NCI-H446 treated with DMSO at 0.1 percent for 48 hours (cell line): ENCODE results near the gene CHMP1A.
"Not testable (repeated sequence)": the region's sequence is repeated elsewhere in the genome, so short reads cannot be mapped to it uniquely, and the experiment has no call there.

Experiments used
- DNase-seq: peaks from one replicate; lab custom pipeline; 2025; lab: John Stamatoyannopoulos, UW

CHMP1A gene

DNA sequence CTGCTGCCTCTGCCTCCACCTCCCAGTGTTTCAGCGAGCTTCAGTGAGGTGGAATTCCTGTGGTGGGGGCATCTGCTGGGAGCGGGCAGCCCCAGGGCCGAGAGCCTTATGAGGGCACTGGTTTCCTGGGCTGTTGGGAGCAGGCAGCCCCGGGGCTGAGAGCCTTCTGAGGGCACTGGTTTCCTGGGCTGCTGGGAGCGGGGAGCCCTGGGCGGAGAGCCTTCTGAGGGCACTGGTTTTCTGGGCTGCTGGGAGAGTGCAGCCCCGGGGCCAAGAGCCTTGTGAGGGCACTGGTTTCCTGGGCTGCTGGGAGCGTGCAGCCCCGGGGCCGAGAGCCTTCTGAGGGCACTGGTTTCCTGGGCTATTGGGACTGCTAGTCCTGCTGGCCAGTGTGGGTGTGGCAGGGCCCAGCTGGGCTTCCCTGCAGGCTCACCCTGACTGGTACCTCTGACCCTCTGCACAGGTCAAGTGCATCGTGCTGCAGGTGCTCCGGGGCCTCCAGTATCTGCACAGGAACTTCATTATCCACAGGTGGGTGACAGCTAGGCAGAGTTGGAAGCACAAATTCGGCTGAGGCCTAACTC lies 34.6 kb upstream of the CHMP1A start:
- DNase-seq = no peak

DNA sequence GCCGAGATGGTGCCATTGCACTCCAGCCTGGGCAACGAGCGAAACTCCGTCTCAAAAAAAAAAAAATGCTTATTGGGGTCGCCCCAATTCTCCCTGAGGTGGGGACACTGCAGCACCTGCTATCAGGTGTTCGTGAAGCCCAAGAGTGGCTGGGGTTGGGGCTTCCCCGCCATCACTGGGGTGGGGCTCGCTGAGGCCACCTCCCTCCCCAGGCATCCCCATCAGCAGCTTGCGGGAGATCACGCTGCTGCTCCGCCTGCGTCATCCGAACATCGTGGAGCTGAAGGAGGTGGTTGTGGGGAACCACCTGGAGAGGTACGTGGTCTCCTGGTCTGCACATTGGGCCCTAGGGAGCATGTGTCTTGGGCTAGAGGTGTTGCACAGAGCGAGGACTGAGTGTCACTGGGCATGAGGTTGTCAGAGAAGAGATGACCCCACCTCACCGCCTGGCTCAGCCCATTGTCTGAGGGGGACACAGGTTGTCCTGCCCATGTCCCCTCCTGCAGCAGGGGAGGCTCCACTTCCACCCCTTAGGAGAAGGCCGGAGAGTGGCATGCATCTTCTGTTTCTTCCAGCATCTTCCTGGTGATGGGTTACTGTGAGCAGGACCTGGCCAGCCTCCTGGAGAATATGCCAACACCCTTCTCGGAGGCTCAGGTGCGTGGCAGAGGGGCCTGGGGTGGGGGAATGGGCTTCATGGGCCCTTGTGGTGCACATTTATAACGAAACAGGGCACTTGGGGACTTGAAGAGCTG lies 33.9 kb upstream of the CHMP1A start:
- DNase-seq = no peak

DNA sequence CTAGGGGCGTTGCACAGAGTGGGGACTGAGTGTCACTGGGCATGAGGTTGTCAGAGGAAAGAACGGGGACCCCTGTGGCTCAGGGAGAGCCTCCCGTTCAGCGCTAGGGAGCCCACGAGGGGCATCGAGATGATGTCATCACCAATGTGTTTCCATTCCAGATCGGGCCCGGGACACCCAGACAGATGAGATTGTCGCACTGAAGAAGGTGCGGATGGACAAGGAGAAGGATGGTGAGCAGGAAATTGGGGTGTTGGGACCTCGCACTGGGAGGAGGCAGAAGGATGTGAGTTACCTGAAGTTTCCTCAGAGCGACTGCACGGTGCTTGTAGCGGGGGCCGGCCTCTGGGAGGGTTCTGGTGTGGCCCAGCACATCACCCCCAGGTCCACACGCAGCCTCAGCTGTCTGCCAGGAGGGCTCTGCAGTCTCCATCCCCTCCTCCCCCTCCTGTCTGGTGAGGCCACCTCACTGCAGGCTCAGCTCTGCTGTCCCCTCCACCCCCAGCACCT lies 32.9 kb upstream of the CHMP1A start:
- DNase-seq = no peak

DNA sequence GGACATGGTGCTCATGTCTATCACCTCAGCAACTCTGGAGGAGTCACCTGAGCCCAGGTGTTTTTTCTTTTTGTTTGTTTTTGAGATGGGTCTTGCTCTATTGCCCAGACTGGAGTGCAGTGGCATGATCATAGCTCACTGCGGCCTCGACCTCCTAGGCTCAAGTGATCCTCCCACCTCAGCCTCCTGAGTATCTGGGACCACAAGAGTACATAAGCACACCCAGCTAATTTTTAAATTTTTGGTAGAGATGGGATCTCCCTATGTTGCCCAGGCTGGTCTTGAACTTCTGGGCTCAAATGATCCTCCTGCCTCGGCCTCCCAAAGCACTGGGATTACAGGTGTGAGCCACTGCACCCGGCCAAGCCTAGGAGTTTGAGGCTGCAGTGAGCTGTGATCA lies 32.1 kb upstream of the CHMP1A start:
- not testable (repeated sequence) for DNase-seq

DNA sequence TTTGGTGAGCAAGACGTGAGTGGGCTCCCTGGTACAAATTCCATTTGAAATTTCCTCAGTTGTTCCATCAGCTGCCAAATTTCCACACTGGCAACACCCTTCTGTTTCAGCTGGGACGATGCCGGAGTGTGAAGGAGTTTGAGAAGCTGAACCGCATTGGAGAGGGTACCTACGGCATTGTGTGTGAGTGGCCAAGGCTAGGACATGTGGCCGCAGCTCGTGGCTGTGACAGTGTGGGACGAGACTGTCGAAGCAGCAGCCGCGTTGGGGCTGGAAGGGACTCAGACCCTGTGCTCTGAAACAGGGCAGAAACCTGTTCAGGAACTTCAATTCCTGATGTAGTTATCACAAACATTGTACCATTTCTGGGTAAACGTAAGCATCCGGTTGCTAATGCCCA lies 31.6 kb upstream of the CHMP1A start:
- DNase-seq = no peak

DNA sequence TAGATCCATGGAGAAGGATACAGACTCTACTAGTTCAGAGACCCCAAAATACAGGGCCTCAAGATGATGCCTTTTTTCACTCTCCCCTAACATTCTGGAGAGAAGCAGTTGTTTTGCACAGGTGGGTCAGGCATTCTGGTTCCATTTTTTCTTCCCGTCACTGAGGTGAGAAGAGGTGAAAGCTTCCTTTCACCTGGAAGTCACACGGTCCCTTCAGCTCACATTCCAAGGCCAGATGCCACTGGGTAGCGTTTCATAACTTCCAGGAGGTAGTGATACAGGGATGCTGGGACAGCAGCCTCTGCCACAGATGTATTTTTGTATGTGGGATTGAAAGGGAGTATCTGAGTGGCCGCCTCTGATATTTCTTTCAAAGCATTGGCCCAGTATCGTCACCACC lies 30.9 kb upstream of the CHMP1A start:
- no peak for DNase-seq

DNA sequence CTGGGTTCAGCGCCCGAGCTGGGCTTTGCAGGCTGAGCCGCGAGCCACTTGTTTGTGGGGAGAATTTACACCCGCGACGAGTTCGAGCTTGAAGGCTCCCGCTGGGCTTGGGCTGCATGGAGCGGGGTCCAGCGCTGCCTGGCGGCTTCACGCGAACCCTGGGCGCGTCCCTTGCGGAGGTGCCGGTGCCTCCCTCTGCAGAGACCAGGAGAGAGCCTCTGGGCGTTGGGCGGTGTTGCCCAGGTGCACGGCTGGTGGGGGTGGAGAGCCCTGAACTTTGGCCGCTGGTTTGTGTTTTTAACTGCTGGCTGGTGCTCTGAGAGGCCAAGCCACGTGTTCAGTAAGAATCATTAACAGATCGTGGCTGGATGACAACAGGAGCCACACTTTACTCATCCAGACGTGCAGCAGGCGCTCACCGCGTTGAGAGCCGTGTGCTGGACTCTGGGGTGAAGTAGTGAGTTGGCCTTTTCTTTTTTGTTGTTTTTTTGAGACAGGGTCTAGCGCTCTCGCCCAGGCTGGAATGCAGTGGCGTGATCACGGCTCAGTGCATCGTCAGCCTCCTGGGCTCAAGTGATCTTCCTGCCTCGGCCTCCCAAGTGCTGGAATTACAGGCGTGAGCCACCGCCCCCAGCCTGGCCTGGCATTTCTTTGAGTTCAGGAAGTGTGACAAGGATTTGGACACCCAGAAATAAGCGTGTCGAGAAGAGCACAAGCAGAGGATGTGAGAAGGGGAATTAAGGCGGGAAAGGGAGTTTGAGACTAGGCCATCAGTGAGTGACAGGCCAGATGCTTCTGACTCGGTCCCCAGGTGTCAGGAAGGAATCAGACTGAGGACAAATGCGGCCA lies 29.8 kb upstream of the CHMP1A start:
- no peak for DNase-seq

DNA sequence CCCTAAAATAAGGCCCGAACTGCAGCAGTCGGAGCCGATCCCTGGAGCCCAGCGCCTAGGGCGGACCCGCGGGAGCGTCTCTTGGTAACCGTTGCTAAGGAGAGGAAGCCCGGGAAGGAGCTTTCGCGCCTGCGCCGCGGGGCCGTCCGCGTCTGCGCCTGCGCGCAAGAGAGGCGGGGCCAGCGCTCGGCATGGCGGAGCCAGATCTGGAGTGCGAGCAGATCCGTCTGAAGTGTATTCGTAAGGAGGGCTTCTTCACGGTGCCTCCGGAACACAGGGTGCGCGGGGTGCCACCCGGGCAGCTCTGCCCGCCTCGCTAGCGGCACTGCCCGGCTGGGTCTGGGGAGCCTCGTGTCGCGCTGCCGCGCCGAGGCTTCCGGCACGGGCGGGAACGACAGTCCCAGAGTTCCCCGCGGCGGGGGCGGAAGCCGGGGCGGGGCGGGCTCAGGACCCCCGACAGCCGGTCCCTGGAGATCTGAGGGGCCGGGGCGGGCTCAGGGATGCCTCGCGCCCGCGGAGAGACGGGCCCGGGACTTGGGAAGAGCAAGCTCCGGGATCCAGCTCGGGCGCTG lies 29.1 kb upstream of the CHMP1A start, which contains the start of gene CDK10:
TSS of gene CDK10 (plus strand) at position 170 of the 572 bp plus-strand sequence. CDS start at position 192, 22 bp downstream.
- DNase-seq = peak; percentile 56

DNA sequence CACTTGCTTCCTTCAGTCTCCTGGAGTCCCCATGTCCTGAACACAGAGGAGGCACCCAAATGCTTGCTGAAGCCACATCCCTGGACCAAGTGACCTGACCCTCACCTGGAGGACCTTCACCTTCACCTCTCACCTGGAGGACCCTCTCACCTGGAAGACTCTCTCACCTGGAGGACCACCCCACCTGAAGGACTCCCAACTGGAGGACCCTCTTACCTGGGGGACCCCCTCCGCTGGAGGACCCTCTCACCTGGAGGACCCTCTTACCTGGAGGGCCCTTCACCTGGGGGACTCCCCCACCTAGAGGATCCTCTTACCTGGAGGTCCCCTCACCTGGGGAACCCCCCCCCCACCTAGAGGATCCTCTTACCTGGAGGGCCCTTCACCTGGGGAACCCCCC lies 28.4 kb upstream of the CHMP1A start:
- DNase-seq = no peak

DNA sequence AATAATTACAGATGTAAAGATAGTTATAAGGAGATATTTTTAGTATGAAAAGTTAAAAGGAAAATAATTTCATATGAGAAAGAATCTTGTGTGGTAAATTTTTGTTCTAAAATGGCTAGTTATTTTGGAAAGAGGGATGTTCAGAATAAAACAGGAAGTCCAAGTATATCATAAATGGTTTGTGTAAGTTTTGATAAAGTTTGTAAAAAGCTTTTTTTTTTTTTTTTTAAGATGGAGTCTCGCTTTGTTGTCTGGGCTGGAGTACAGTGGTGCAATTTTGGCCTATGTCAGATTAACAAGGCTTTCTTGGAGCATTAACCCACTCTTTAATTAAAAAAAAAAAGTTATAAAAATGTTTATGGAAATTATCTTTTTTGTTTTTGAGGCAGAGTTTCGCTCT lies 20.8 kb upstream of the CHMP1A start:
- DNase-seq = no peak

DNA sequence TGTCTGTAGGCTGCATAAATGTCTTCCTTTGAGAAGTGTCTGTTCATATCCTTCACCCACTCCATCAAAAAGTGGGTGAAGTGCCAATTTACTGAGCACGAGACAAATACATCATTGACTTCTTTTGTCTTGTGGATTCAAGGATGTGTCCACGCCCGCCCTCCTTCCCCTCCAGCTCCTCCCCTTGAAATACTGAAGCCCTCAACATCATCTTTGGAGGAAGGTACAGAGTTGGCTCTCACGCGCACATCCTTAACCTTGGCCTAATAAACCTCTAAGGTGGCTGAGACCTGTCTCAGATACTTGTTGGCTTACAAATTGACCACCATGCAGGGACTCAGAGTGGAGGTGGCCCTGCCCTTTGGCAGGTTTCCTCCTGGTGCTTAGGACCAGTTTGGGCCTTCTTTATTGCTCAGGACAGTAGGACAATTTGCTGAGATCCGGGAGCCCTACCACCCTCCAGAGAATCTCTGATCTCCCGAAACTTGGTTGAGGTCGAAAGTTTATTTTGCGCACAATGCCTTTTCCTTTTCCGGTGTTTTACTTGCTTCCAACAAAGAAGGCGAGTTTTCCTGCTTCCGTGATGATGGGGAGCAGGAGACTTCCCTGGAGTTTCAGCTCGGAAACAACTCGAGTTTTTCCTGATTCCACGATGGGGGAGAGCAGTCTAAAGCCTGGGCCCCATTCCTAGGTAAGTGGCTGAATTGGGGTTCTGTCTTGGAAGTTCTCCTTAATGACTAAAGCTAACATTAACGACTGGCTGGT lies 14.9 kb upstream of the CHMP1A start:
- no peak for DNase-seq

DNA sequence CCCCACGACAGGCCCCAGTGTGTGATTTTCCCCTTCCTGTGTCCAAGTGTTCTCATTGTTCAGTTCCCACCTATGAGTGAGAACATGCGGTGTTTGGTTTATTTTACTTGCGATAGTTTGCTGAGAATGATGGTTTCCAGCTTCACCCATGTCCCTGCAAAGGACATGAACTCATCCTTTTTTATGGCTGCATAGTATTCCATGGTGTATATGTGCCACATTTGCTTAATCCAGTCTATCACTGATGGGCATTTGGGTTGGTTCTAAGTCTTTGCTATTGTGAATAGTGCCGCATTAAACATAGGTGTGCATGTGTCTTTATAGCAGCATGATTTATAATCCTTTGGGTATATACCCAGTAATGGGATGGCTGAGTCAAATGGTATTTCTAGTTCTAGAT lies 14.1 kb upstream of the CHMP1A start:
- DNase-seq = not testable (repeated sequence)

DNA sequence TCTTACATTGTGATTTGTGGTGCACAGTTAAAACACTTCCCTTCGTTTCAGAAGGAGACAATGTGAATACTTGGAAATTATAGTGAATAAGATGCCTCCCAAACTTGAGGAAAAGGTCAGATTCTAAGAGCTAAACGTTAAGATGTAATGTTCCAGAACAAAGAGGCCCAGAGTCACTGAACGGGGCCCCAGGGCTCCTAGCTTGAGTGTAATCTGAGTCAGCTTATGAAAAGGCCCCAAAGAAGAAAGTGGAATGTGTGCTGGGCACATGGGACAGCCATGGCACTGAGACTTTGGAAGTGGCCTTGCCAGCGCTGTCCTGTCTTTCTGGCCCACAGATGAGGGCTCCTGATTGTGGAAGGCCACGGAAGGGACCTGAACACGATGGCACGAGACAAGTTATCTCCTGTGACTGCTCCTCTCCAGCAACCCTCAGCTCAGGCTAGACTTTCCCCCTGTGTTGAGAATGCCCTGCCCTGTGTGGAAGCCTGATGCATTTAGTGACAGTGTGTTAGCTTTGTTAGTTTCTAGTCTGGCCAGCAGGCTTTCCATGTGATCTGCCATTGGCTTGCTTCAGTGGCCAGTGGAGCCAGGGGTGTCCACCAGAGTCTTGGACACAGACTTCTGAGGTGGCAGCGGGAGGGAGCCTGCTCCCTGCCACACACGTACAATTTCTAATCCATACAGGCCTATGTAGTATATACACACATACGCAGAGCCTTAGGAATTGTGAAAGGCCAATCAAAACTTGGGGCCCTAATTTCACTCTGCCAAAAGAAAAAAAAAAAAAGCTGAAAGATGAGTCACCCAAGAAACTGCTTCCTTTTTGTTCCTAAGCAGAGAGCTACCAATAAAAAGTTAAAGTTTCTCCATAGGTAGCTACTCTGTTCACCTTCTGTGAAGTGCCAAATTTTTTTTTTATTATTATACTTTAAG lies 13.3 kb upstream of the CHMP1A start:
- no peak for DNase-seq

DNA sequence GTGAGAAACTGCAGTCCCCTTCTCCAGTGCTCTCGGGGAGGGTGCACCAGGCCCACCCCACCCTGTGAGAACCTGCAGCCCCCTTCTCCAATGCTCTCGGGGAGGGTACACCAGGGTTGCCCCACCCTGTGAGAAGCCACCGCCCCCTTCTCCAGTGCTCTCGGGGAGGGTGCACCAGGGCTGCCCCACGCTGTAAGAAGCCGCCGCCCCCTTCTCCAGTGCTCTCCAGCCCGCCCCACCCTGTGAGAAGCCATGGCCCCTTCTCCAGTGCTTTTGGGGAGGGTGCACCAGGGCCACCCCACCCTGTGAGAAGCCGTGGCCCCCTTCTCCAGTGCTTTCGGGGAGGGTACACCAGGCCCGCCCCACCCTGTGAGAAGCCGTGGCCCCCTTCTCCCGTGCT lies 12.2 kb upstream of the CHMP1A start:
- no peak for DNase-seq

DNA sequence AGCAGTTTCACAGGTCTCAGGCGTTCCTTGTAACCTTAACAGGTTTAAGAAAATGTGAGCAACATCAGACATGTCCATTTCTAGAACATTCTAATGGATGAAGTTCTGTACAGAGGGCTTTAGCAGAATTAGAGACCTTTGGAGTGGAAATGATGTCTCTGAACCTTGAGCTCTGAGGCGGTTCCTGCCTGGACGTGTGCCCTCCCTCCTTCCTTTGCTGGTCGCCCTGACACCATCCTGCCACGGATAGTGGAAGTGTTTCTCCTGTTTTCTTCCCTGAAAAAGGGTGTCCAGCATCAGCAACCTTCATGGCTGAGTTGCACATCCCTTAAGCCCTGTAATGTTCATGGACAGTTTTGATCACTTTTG lies 11.3 kb upstream of the CHMP1A start:
- DNase-seq = no peak

DNA sequence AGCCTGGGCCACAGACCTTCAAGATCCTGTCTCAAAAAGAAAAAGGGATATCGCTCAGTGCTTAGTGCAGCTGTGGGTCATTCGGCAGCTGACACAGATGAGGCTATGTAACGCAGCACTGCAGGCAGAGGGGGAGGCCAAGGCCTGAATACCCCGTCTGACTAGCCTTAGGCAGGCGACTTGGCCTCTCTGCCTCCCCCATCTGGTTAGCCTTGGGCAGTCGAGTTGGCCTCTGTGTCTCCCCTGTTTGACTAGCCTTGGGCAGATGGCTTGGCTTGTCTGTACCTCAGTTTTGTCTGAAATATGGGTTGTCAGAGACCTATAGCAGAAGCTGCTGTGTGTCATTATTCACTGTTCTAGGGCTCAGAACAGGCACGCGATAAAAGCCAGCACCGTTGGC lies 10.1 kb upstream of the CHMP1A start:
- no peak for DNase-seq

DNA sequence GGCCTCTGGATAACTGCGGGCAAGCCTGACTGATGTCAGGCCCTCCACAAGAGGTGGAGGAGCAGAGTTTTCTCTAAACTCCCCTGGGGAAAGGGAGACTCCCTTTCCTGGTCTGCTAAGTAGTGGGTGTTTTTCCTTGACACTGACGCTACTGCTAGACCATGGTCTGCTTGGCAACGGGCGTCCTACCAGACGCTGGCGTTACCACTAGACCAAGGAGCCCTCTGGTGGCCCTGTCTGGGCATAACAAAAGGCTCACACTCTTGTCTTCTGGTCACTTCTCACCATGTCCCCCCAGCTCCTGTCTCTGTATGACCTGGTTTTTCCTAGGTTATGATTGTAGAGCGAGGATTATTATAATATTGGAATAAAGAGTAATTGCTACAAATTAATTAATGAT lies 9.5 kb upstream of the CHMP1A start:
- DNase-seq = not testable (repeated sequence)

DNA sequence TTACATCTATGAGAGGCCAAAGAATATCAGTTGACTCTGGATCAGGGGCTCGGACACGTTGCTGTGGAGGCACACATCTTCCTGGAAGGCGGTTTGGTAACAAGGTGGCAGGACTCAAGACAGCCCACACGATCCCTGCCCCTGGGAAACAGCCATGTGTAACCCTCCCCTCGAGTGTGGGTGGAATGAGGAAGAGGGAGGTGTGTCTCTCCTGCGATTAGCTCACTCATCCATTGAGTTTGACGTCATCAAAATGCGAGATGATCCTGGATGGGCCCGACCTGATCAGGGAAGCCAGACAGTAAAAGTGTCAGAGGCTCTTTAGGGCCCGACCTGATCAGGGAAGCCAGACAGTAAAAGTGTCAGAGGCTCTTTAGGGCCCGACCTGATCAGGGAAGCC lies 6.7 kb upstream of the CHMP1A start:
- DNase-seq = not testable (repeated sequence)

DNA sequence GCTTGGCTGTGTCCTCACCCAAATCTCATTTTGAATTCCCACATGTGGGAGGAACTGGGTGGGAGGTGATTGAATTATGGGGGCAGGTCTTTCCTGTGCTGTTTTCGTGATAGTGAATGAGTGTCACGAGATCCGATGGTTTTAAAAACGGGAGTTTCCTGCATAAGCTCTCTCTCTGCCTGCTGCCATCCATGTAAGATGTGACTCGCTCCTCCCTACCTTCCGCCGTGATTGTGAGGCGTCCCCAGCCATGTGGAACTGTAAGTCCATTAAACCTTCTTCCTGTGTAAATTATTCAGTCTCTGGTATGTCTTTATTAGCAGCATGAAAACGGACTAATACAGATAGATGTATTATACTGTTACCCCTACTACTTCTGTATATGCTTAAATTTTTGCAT lies 3.7 kb upstream of the CHMP1A start:
- DNase-seq = no peak

DNA sequence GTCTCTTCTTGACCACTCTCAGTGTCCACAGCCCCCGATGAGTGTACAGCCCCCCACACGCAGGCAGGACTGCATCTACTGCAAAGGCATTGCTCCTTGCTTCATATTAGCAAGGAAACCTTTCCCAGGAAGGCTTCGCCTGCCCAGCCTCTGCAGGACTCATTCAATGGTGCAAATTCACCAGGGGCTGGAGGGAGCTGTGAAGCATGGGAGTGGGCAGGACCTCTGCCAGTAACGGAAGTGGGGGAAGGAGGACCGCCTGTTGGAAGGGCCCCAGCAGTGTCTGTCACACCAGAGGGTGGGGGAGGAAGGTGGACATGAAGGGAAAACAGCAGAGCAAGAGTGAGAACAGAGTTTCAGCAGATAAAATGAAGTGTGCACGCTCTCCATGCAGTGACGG lies 2.6 kb upstream of the CHMP1A start:
- DNase-seq = no peak
